Measurements from ENCODE around the gene CBLB. TPM values are rescaled to one million over a fixed set of nuclear protein-coding genes. Genes with fewer than 3 reads are reported as not detected.

Gene CBLB
- total and polyA plus RNA-seq, 12 donors = 20.4 to 58.9 (median 33.5) TPM

GRCh38 chr3:105708980-105709379 lies 159.8 kb downstream of the CBLB start:
- 87 to 93% (median 88%) methylated on average over 1 of the region's 1 CpG for WGBS, 4 donors
- DNase-seq = no peak
- intact Hi-C loops (cut with DNase I) = no loop called here
- Histone ChIP-seq H3K27me3 (no peaks in the 10 kb centered on the region), H3K4me3 (no peak overlapping the region), H3K4me1 (replicated peaks in 1 of 2) (peaks cover 16 to 24% of the 10 kb centered on the region in 2 donors), H3K9me3 (replicated peaks in 1 of 3) (no peaks in the 10 kb centered on the region), H3K36me3 (replicated peaks in 1 of 2) (no peaks in the 10 kb centered on the region), H3K27ac (no peak overlapping the region)
- TF ChIP-seq POLR2A (IDR thresholded peaks at IDR 0.05) (no peak), CTCF (IDR thresholded peaks at IDR 0.05) (no peak)

GRCh38 chr3:105707009-105707408 lies 161.8 kb downstream of the CBLB start:
- Histone ChIP-seq H3K4me3 (no peak overlapping the region), H3K27me3 (no peaks in the 10 kb centered on the region), H3K9me3 (replicated peaks in 1 of 3) (no peaks in the 10 kb centered on the region), H3K27ac (no peak overlapping the region), H3K4me1 (replicated peaks in 1 of 2) (peaks cover 16 to 24% of the 10 kb centered on the region in 2 donors), H3K36me3 (replicated peaks in 1 of 2) (peaks cover 0 to 7% of the 10 kb centered on the region in 2 donors)
- no peak for TF ChIP-seq POLR2A (IDR thresholded peaks at IDR 0.05)
- TF ChIP-seq CTCF (IDR thresholded peaks at IDR 0.05) = no peak
- no peak for DNase-seq
- intact Hi-C loops (cut with DNase I) = no loop called here
- WGBS, 4 donors = 35 to 55% (median 45%) methylated on average over 2 of the region's 2 CpGs

GRCh38 chr3:105704726-105705410 lies 163.9 kb downstream of the CBLB start:
- Histone ChIP-seq H3K9me3 (replicated peaks in 1 of 3) (no peaks in the 10 kb centered on the region), H3K36me3 (replicated peaks in 1 of 2) (peaks cover 0 to 16% of the 10 kb centered on the region in 2 donors), H3K27me3 (no peaks in the 10 kb centered on the region), H3K4me3 (no peak overlapping the region), H3K4me1 (replicated peaks in 1 of 2) (peaks cover 16 to 24% of the 10 kb centered on the region in 2 donors), H3K27ac (no peak overlapping the region)
- TF ChIP-seq CTCF (IDR thresholded peaks at IDR 0.05) (no peak), POLR2A (IDR thresholded peaks at IDR 0.05) (no peak)
- no peak for DNase-seq
- 89 to 93% (median 90%) methylated on average over 4 of the region's 4 CpGs for WGBS, 4 donors
- intact Hi-C loops (cut with DNase I) = no loop called here

GRCh38 chr3:105700575-105700974 lies 168.2 kb downstream of the CBLB start:
- H3K27ac ChIP-seq = no peak overlapping the region
- TF ChIP-seq POLR2A (IDR thresholded peaks at IDR 0.05) (no peak), CTCF (IDR thresholded peaks at IDR 0.05) (no peak)
- intact Hi-C loops (cut with DNase I) = no loop called here
- peaks cover 0 to 6% of the 10 kb centered on the region in 2 donors for H3K4me1 ChIP-seq (replicated peaks in 1 of 2)
- no peaks in the 10 kb centered on the region for H3K9me3 ChIP-seq (replicated peaks in 1 of 3)
- H3K4me3 ChIP-seq = no peak overlapping the region
- WGBS, 4 donors = 88 to 100% (median 97%) methylated on average over 1 of the region's 1 CpG
- DNase-seq = no peak
- peaks cover 0 to 16% of the 10 kb centered on the region in 2 donors for H3K36me3 ChIP-seq (replicated peaks in 1 of 2)
- no peaks in the 10 kb centered on the region for H3K27me3 ChIP-seq

Data from adrenal gland (tissue), 12 donors.